Muscle of leg (tissue), 16 donors: ENCODE results near the gene RPS10. TPM values are rescaled to one million over a fixed set of nuclear protein-coding genes. Genes with fewer than 3 reads are reported as not detected.

Experiments
- DNase-seq: peaks from one replicate; pipeline ENCODE4 v3.0.0; 2013
- H3K27ac ChIP-seq: one replicate; pipeline ENCODE4 v1.5.1; 2013; ENCODE audit warnings: mild to moderate bottlenecking, low read length, control low read depth
- H3K27me3 ChIP-seq: one replicate; pipeline ENCODE4 v1.6.1; 2013; ENCODE audit warnings: low read length; ENCODE audit not compliant: control insufficient read depth, insufficient read depth
- H3K36me3 ChIP-seq: one replicate; pipeline ENCODE4 v1.6.1; 2013; ENCODE audit warnings: low read length; ENCODE audit not compliant: control insufficient read depth, insufficient read depth
- H3K4me1 ChIP-seq: one replicate; pipeline ENCODE4 v1.6.1; 2013; ENCODE audit warnings: low read length; ENCODE audit not compliant: control insufficient read depth, insufficient read depth
- H3K4me3 ChIP-seq: one replicate; pipeline ENCODE4 v1.5.1; 2013; ENCODE audit warnings: low read length, control low read depth
- H3K9me3 ChIP-seq: replicated peaks from 2 replicates; pipeline ENCODE4 v1.6.1; 2013; ENCODE audit warnings: low read depth, low read length; ENCODE audit not compliant: control insufficient read depth
- WGBS: methylation state at CpG from one replicate; pipeline ENCODE4 v1.1.5; 2013; ENCODE audit warnings: missing lambda C conversion rate; ENCODE audit not compliant: insufficient coverage; 5-methylcytosine and 5-hydroxymethylcytosine counted together
- long read RNA-seq, 11 donors: transcript quantifications; one replicate each; lab custom pipeline, GENCODE V29; 2026
- polyA plus RNA-seq, 8 donors: library from polyadenylated mRNA; unstranded; fragments of 120-200 nt; gene quantifications; one replicate each; pipeline versions ENCODE4 v1.2.1 to v1.2.3, GENCODE V29; 2013; ENCODE audit warnings: inconsistent platforms in 1 of 8, low replicate concordance in 1 of 8; ENCODE audit not compliant: insufficient read length in 8 of 8, insufficient read depth in 1 of 8
- total RNA-seq: library from RNA; stranded (reverse); fragments of 120-200 nt; gene quantifications from one replicate; pipeline ENCODE4 v1.2.4, GENCODE V29; 2013

Gene RPS10
- total RNA-seq (3,799 TPM), polyA plus RNA-seq (1,000 to 10,000 TPM; 1,692 to 1,987 (median 1,811) TPM)
- long read RNA-seq, donor 1, transcript RPS10-209 (6 exons, 588 nt), result major isoform, 376 of 587 reads
- long read RNA-seq, donor 1, transcript RPS10-208 (5 exons, 1,407 nt), result minor isoform, 9 of 587 reads
- long read RNA-seq, donor 1, transcript RPS10-205 (3 exons, 734 nt), result minor isoform, 6 of 587 reads
- long read RNA-seq, donor 1, partial matches to known transcripts, result 187 of 587 reads
- long read RNA-seq, donor 1, other reads (novel, unspliced or antisense), result 7 of 587 reads
- long read RNA-seq, donor 2, transcript RPS10-209 (6 exons, 588 nt), result major isoform, 105 of 147 reads
- long read RNA-seq, donor 2, partial matches to known transcripts, result 38 of 147 reads
- long read RNA-seq, donor 2, other reads (novel, unspliced or antisense), result 0 of 147 reads
- long read RNA-seq, donor 3, transcript RPS10-208 (5 exons, 1,407 nt), result minor isoform, 29 of 679 reads
- long read RNA-seq, donor 3, transcript RPS10-205 (3 exons, 734 nt), result minor isoform, 10 of 679 reads
- long read RNA-seq, donor 3, transcript RPS10-209 (6 exons, 588 nt), result major isoform, 512 of 679 reads
- long read RNA-seq, donor 3, partial matches to known transcripts, result 126 of 679 reads
- long read RNA-seq, donor 3, other reads (novel, unspliced or antisense), result 0 of 679 reads
- long read RNA-seq, donor 4, transcript RPS10-205 (3 exons, 734 nt), result minor isoform, 12 of 864 reads
- long read RNA-seq, donor 4, transcript RPS10-209 (6 exons, 588 nt), result major isoform, 628 of 864 reads
- long read RNA-seq, donor 4, transcript RPS10-206 (6 exons, 781 nt), result minor isoform, 5 of 864 reads
- long read RNA-seq, donor 4, transcript RPS10-208 (5 exons, 1,407 nt), result minor isoform, 21 of 864 reads
- long read RNA-seq, donor 4, partial matches to known transcripts, result 193 of 864 reads
- long read RNA-seq, donor 4, other reads (novel, unspliced or antisense), result 5 of 864 reads
- long read RNA-seq, donor 5, transcript RPS10-209 (6 exons, 588 nt), result major isoform, 1,911 of 2,656 reads
- long read RNA-seq, donor 5, transcript RPS10-205 (3 exons, 734 nt), result minor isoform, 35 of 2,656 reads
- long read RNA-seq, donor 5, transcript RPS10-208 (5 exons, 1,407 nt), result minor isoform, 46 of 2,656 reads
- long read RNA-seq, donor 5, transcript RPS10-206 (6 exons, 781 nt), result minor isoform, 15 of 2,656 reads
- long read RNA-seq, donor 5, partial matches to known transcripts, result 640 of 2,656 reads
- long read RNA-seq, donor 5, other reads (novel, unspliced or antisense), result 9 of 2,656 reads
- long read RNA-seq, donor 6, transcript RPS10-209 (6 exons, 588 nt), result major isoform, 2,447 of 3,221 reads
- long read RNA-seq, donor 6, transcript RPS10-205 (3 exons, 734 nt), result minor isoform, 37 of 3,221 reads
- long read RNA-seq, donor 6, transcript RPS10-206 (6 exons, 781 nt), result minor isoform, 22 of 3,221 reads
- long read RNA-seq, donor 6, transcript RPS10-208 (5 exons, 1,407 nt), result minor isoform, 73 of 3,221 reads
- long read RNA-seq, donor 6, partial matches to known transcripts, result 520 of 3,221 reads
- long read RNA-seq, donor 6, other reads (novel, unspliced or antisense), result 122 of 3,221 reads
- long read RNA-seq, donor 7, transcript RPS10-206 (6 exons, 781 nt), result minor isoform, 7 of 2,243 reads
- long read RNA-seq, donor 7, transcript RPS10-205 (3 exons, 734 nt), result minor isoform, 32 of 2,243 reads
- long read RNA-seq, donor 7, transcript RPS10-208 (5 exons, 1,407 nt), result minor isoform, 30 of 2,243 reads
- long read RNA-seq, donor 7, transcript RPS10-209 (6 exons, 588 nt), result major isoform, 1,564 of 2,243 reads
- long read RNA-seq, donor 7, partial matches to known transcripts, result 559 of 2,243 reads
- long read RNA-seq, donor 7, other reads (novel, unspliced or antisense), result 51 of 2,243 reads
- long read RNA-seq, donor 8, transcript RPS10-206 (6 exons, 781 nt), result minor isoform, 6 of 1,138 reads
- long read RNA-seq, donor 8, transcript RPS10-205 (3 exons, 734 nt), result minor isoform, 16 of 1,138 reads
- long read RNA-seq, donor 8, transcript RPS10-209 (6 exons, 588 nt), result major isoform, 774 of 1,138 reads
- long read RNA-seq, donor 8, transcript RPS10-208 (5 exons, 1,407 nt), result minor isoform, 18 of 1,138 reads
- long read RNA-seq, donor 8, partial matches to known transcripts, result 299 of 1,138 reads
- long read RNA-seq, donor 8, other reads (novel, unspliced or antisense), result 25 of 1,138 reads
- long read RNA-seq, donor 9, transcript RPS10-205 (3 exons, 734 nt), result minor isoform, 19 of 1,273 reads
- long read RNA-seq, donor 9, transcript RPS10-209 (6 exons, 588 nt), result major isoform, 811 of 1,273 reads
- long read RNA-seq, donor 9, transcript RPS10-208 (5 exons, 1,407 nt), result minor isoform, 29 of 1,273 reads
- long read RNA-seq, donor 9, partial matches to known transcripts, result 411 of 1,273 reads
- long read RNA-seq, donor 9, other reads (novel, unspliced or antisense), result 0 of 1,273 reads
- long read RNA-seq, donor 10, transcript RPS10-206 (6 exons, 781 nt), result minor isoform, 10 of 1,621 reads
- long read RNA-seq, donor 10, transcript RPS10-209 (6 exons, 588 nt), result major isoform, 910 of 1,621 reads
- long read RNA-seq, donor 10, transcript RPS10-208 (5 exons, 1,407 nt), result minor isoform, 17 of 1,621 reads
- long read RNA-seq, donor 10, transcript RPS10-205 (3 exons, 734 nt), result minor isoform, 20 of 1,621 reads
- long read RNA-seq, donor 10, partial matches to known transcripts, result 664 of 1,621 reads
- long read RNA-seq, donor 10, other reads (novel, unspliced or antisense), result 0 of 1,621 reads
- long read RNA-seq, donor 11, transcript RPS10-205 (3 exons, 734 nt), result minor isoform, 22 of 1,398 reads
- long read RNA-seq, donor 11, transcript RPS10-208 (5 exons, 1,407 nt), result minor isoform, 34 of 1,398 reads
- long read RNA-seq, donor 11, transcript RPS10-209 (6 exons, 588 nt), result major isoform, 972 of 1,398 reads
- long read RNA-seq, donor 11, partial matches to known transcripts, result 336 of 1,398 reads
- long read RNA-seq, donor 11, other reads (novel, unspliced or antisense), result 31 of 1,398 reads

DNA sequence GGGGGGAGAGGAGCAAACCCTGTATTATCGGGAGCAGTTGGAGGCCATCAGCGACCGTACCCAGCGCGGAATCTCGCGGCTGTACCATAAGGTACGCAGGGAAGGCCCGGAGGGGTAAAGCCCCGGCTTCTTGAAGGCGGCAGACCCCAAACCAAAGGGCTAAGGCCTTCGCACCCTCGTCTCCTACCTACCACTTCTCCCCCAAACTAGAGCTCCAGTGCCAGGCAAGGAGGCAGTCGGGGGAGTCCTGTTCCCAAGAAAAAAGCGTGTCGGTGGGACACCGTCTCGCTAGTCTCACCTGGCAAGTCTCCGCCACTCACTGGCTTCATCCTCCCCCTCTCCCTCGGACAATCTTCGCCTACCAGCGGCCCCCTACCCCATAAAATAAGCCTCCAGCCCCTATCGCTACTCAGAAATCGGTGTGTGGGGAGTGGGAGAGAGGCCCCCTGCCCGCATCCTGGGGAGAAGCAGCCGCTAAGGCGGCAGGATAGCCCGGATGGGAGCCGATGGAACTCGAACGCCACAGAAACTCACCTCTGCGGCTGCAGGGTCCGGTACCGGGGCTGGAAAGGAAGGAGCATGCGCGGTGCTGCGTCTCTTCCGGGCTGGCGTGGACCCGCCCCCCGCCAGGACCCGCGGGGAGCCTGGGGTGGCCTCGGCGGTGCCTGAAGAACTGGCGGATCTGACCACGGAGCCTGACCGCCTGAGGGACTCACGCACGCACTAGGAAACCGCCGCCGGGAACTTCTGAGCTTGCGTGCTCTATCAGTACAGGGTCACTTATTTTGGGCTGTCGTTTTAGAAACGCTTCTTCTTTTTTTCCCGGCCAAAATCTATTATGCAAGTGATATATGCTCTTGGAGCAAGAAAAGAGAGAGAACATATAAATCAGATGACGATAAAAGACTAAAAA lies at the start of gene RPS10:
RPS10 (minus strand) TSS at position 572 of the 913 bp plus-strand sequence. CDS start 848 bp downstream, outside the sequence.
- H3K27me3 ChIP-seq, result no peaks in the 10 kb centered on the region
- peak within 1 kb of the TSS; percentile 97 for H3K4me3 ChIP-seq
- DNase-seq, result peak; percentile 96
- peaks cover 9% of the 10 kb centered on the region for H3K4me1 ChIP-seq
- H3K36me3 ChIP-seq, result peaks cover 36% of the 10 kb centered on the region
- WGBS, result 0% methylated on average over 36 of the region's 58 CpGs
- no peaks in the 10 kb centered on the region for H3K9me3 ChIP-seq
- H3K27ac ChIP-seq, result peak within 1 kb of the TSS; percentile 87

DNA sequence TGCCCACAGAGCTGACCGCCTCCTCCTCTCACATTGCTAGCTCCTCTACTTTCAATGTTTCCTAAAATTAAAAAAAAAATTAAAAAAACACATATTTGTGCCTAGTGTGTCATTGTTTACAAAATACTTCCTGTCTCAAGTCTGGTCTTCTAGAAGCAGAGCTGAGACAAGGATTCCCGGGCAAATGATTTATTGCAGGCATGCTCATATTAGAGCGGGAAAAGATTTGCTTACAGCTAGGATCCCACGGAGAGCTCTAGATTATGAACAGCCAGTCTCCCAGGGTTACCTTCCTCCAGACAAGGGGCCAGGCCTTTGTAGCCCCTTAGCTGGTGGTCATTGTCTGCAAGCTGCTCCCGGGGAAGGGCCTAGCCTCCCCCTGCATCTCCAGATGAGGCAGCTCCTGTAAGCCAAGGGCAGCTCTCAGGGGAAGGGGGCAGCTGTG lies 49.4 kb upstream of the RPS10 start:
- no peak for DNase-seq
- Histone ChIP-seq H3K4me1 (peaks cover 19% of the 10 kb centered on the region), H3K27me3 (no peaks in the 10 kb centered on the region), H3K36me3 (no peaks in the 10 kb centered on the region), H3K27ac (no peak overlapping the region), H3K9me3 (peaks cover 4% of the 10 kb centered on the region), H3K4me3 (no peak overlapping the region)
- 48% methylated on average over 4 of the region's 5 CpGs for WGBS

DNA sequence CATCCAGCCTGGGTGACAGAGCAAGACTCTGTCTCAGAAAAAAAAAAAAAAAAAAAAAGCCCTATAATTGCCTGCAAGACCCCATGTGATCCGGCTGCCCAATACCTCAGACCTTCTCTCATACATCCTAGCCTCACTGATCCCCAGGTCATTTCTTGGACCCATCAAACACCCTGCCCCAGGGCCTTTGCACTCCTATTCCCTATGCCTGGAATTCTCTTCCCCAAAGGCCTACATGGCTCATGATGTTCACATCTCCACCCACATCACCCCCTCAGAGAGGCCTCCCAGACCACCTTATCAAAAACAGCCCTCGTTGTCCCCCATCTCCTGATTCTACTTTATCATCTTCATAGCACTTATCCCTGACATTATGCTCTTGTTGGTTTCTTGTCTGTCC lies 48.9 kb upstream of the RPS10 start:
- H3K27me3 ChIP-seq, result no peaks in the 10 kb centered on the region
- H3K4me1 ChIP-seq, result peaks cover 19% of the 10 kb centered on the region
- WGBS, result 79% methylated on average over 2 of the region's 2 CpGs
- no peak for DNase-seq
- no peak overlapping the region for H3K4me3 ChIP-seq
- no peak overlapping the region for H3K27ac ChIP-seq
- H3K9me3 ChIP-seq, result peaks cover 4% of the 10 kb centered on the region
- H3K36me3 ChIP-seq, result no peaks in the 10 kb centered on the region

DNA sequence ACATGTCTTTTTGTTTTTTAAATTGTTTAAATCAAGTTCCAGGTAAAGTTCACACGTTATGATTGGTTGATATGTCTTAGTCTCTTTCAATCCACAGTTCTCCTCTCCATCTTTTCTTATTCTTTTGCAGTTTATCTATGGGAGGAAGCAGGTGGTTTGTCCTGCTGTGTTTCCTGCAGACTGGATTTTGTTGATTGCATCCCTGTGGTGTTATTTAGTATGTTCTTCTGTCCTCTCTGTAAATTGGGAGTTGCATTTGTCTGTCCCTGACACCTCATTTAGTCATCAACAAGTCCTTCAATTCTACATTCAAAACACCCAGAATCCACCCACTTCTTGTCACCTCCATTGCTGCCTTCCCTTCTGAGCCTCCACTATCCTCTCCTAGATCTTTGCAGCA lies 48.1 kb upstream of the RPS10 start:
- no peak for DNase-seq
- peaks cover 19% of the 10 kb centered on the region for H3K4me1 ChIP-seq
- H3K36me3 ChIP-seq, result no peaks in the 10 kb centered on the region
- H3K27me3 ChIP-seq, result no peaks in the 10 kb centered on the region
- WGBS, result no CpG with 5 or more reads among the region's 1 CpG
- no peak overlapping the region for H3K4me3 ChIP-seq
- no peak overlapping the region for H3K27ac ChIP-seq
- peaks cover 4% of the 10 kb centered on the region for H3K9me3 ChIP-seq

DNA sequence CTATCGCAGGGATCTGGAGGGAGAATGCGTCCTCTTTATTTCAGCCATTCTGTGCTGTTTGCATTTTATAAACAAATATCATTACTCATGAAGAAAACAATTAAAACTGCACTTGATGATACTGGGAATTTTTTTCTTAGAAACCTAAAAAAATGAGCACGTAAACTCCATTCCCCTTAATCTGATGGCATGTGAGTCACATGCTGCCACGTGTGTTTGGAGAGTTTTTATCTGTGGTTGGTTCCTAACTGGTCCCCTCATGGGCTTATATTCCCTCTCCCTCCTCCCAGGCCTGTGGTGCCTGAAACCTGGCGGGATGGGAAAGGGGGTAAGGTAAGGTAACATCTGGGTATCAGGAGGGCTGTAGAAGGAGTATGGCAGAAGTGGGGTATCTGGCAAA lies 46.6 kb upstream of the RPS10 start:
- DNase-seq, result no peak
- H3K4me3 ChIP-seq, result no peak overlapping the region
- no CpG with 5 or more reads among the region's 5 CpGs for WGBS
- no peaks in the 10 kb centered on the region for H3K27me3 ChIP-seq
- no peak overlapping the region for H3K27ac ChIP-seq
- peaks cover 4% of the 10 kb centered on the region for H3K9me3 ChIP-seq
- peaks cover 19% of the 10 kb centered on the region for H3K4me1 ChIP-seq
- H3K36me3 ChIP-seq, result no peaks in the 10 kb centered on the region

DNA sequence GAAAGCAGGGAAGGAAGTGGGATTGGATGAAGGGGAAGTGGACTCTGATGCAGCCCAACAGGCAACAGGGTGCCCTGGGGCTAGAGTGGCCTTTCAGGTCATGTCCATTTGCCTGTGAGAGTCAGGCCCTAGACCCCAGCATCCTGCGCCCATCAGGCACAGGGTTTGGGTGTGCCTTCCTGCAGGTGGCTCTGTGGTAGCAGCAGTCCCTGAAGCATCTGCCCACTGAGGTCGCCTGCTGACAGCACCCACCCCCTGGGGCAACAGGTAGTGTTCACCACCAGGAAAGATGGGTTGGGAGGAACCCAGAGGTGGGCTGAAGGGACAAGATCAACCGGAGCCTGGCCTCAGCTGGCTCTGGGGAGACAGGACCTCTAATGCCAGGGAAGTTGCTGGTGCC lies 43.6 kb upstream of the RPS10 start:
- Histone ChIP-seq H3K9me3 (peaks cover 4% of the 10 kb centered on the region), H3K4me1 (peaks cover 14% of the 10 kb centered on the region), H3K27me3 (peaks cover 21% of the 10 kb centered on the region), H3K36me3 (no peaks in the 10 kb centered on the region), H3K4me3 (no peak overlapping the region), H3K27ac (no peak overlapping the region)
- DNase-seq, result no peak
- 87% methylated on average over 2 of the region's 3 CpGs for WGBS

DNA sequence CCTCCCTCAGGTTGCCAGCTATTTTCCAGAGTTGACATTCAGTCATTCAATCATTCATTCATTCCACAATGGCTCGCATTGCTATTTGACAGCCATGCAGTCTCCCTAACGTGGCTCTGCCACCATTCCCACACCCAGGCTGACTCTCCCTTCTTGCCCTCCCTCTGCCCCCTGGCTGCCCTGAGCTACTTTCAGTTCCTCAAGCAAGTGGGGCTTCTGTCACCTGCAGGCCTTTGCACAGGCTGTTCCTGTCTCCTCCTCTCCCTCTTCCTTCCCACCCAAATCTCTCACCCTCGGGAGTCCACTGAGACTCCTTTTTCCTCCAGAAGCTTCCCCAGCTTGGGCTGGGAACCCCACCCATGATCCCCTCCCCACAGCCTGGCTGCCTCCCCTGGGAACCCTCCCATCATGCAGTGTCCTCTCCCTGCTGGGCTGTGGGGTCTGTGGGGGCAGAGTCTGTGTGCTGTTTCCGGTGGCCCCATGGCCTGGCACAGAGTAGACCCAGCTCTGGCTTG lies 42.6 kb upstream of the RPS10 start:
- Histone ChIP-seq H3K4me1 (peaks cover 14% of the 10 kb centered on the region), H3K36me3 (no peaks in the 10 kb centered on the region), H3K9me3 (no peaks in the 10 kb centered on the region), H3K27me3 (peaks cover 30% of the 10 kb centered on the region), H3K4me3 (no peak overlapping the region), H3K27ac (no peak overlapping the region)
- WGBS, result 69% methylated on average over 3 of the region's 4 CpGs
- DNase-seq, result no peak
